ENCODE data around the gene SLC27A1. TPM values are rescaled to one million over a fixed set of nuclear protein-coding genes. Genes with fewer than 3 reads are reported as not detected.

Gene SLC27A1
- total RNA-seq, 2 experiments from 2014 or later = 3.6 to 4.1 TPM

Other genes with a start within 250 kb of the SLC27A1 start
- 10 to 100 TPM; 20.9 to 22.6 TPM for gene OCEL1, start 244.3 kb upstream of the SLC27A1 start, total RNA-seq
- gene NR2F6, start 224.6 kb upstream of the SLC27A1 start, total RNA-seq = 1 to 10 TPM; 5.7 to 6.5 TPM
- under 1 TPM; 0.38 to 0.45 TPM for gene USHBP1, start 205.8 kb upstream of the SLC27A1 start, total RNA-seq
- 100 to 1,000 TPM in 1 of 2 experiments, 10 to 100 TPM in 1; 98.5 to 100 TPM for gene BABAM1, start 203.1 kb upstream of the SLC27A1 start, total RNA-seq
- gene ANKLE1, start 188.6 kb upstream of the SLC27A1 start, total RNA-seq = 1 to 10 TPM; 7.6 to 8.2 TPM
- 10 to 100 TPM; 10.6 to 12.2 TPM for gene ABHD8, start 167.1 kb upstream of the SLC27A1 start, total RNA-seq
- gene MRPL34, start 164.7 kb upstream of the SLC27A1 start, total RNA-seq = 10 to 100 TPM; 82.8 to 98.3 TPM
- 10 to 100 TPM; 58.6 to 61.2 TPM for gene DDA1, start 161.0 kb upstream of the SLC27A1 start, total RNA-seq
- gene ANO8, start 135.7 kb upstream of the SLC27A1 start, total RNA-seq = 10 to 100 TPM; 20.2 TPM
- 10 to 100 TPM; 30.2 to 34.2 TPM for gene GTPBP3, start 133.0 kb upstream of the SLC27A1 start, total RNA-seq
- not detected for gene PLVAP, start 93.2 kb upstream of the SLC27A1 start, total RNA-seq
- 1 to 10 TPM; 4.9 to 7.0 TPM for gene CCDC194, start 76.3 kb upstream of the SLC27A1 start, total RNA-seq
- 100 to 1,000 TPM; 288 to 301 TPM for gene BST2, start 64.9 kb upstream of the SLC27A1 start, total RNA-seq
- 10 to 100 TPM; 44.5 to 45.3 TPM for gene MVB12A, start 50.5 kb upstream of the SLC27A1 start, total RNA-seq
- gene TMEM221, start 21.9 kb upstream of the SLC27A1 start, total RNA-seq = not detected
- gene NXNL1, start 9.6 kb upstream of the SLC27A1 start, total RNA-seq = not detected
- gene PGLS, start 41.1 kb downstream of the SLC27A1 start, total RNA-seq = 10 to 100 TPM; 65.0 to 65.9 TPM
- 10 to 100 TPM; 36.1 to 38.9 TPM for gene COLGALT1, start 85.1 kb downstream of the SLC27A1 start, total RNA-seq
- under 1 TPM in 1 of 2 experiments, not detected in 1; 0.03 TPM for gene UNC13A, start 217.8 kb downstream of the SLC27A1 start, total RNA-seq
- 10 to 100 TPM; 66.2 to 76.2 TPM for gene MAP1S, start 249.0 kb downstream of the SLC27A1 start, total RNA-seq

Data from activated CD4-positive, alpha-beta memory T cell treated with anti-CD3 and anti-CD28 coated beads, Interleukin-2, amount 10 ng/mL, durations not matched to agents 7 days and 5 days (primary cell).